ENCODE results near the gene SDHAF1. TPM values are rescaled to one million over a fixed set of nuclear protein-coding genes. Genes with fewer than 3 reads are reported as not detected.

SDHAF1 gene
- total RNA-seq, 1 experiment from 2014 or later: 21.0 TPM

- peaks cover 8 to 18% of the 10 kb centered on the region in 2 experiments; a peak in 3 of 4 replicates for H3K4me1 ChIP-seq (ENCODE audit: control insufficient read depth in 1 of 2, insufficient read depth in 2 of 2, low read length in 2 of 2)
- no peaks in the 10 kb centered on the region for H3K36me3 ChIP-seq (ENCODE audit: control insufficient read depth in 1 of 2, insufficient read depth in 2 of 2, low read length in 2 of 2)
- POLR2A ChIA-PET: no interaction called here
- ATAC-seq (no peak), DNase-seq (ENCODE audit: low read depth, low spot score) (no peak)
- no peak overlapping the region for H3K27ac ChIP-seq (ENCODE audit: low read depth, low read length)
- no peak overlapping the region for H3K4me3 ChIP-seq (replicated peaks in 1 of 2; ENCODE audit: low read depth in 1 of 2, low read length in 2 of 2)
- H3K9me3 ChIP-seq (ENCODE audit: control insufficient read depth in 1 of 2, insufficient read depth in 1 of 2, low read depth in 1 of 2, low read length in 2 of 2): no peaks in the 10 kb centered on the region
- no peaks in the 10 kb centered on the region for H4K20me1 ChIP-seq (ENCODE audit: insufficient read depth)
- RAD21 ChIA-PET (ENCODE audit: low non-redundant PET in 1 of 2, low total read pairs in 2 of 2, uncharacterized antibody in 2 of 2, unreplicated experiment in 2 of 2): no interaction called here
- TF ChIP-seq SIN3A (IDR thresholded peaks at IDR 0.05; ENCODE audit: low read depth) (no peak), TCF7L2 (IDR thresholded peaks at IDR 0.05; ENCODE audit: borderline replicate concordance, extremely low read depth, insufficient read depth, insufficient read length) (no peak), SRF (IDR thresholded peaks at IDR 0.05; ENCODE audit: low read depth) (no peak), CTCF (IDR thresholded peaks at IDR 0.05 in 2 of 3, conservative IDR thresholded peaks at IDR 0.05 in 1 of 3; ENCODE audit: borderline replicate concordance in 1 of 3, insufficient read depth in 1 of 3, low read depth in 2 of 3, low read length in 2 of 3) (no peak), REST (IDR thresholded peaks at IDR 0.05; ENCODE audit: low read depth) (no peak), ZNF274 (IDR thresholded peaks at IDR 0.05; ENCODE audit: low read depth, low read length) (no peak), ZFX (IDR thresholded peaks at IDR 0.05) (no peak), CBX3 (IDR thresholded peaks at IDR 0.05; ENCODE audit: low read depth) (no peak)
- CTCF ChIA-PET: no interaction called here
- H3K9me2 ChIP-seq (ENCODE audit: insufficient read depth): no peaks in the 10 kb centered on the region
- no peak overlapping the region for H3K4me2 ChIP-seq (ENCODE audit: low read length)
- H3K79me2 ChIP-seq (ENCODE audit: insufficient read depth, low read length): no peaks in the 10 kb centered on the region
- intact Hi-C loops (cut with micrococcal nuclease): no loop called here
- H3K9ac ChIP-seq (ENCODE audit: low read length): no peak overlapping the region
- no TSS peak for BruUV-seq (replicated peaks)
- peaks cover 3% of the 10 kb centered on the region; the same call in 1 of the 2 replicates for H3K27me3 ChIP-seq (ENCODE audit: insufficient read depth, low read length)
- H2AFZ ChIP-seq (ENCODE audit: low read depth, low read length, poor library complexity, severe bottlenecking): no peak overlapping the region
These were observed 11.8 kb upstream of the SDHAF1 start for GRCh38 chr19:35983177-35983576.
